NT2/D1 (cell line): ENCODE results near the gene ZNF189.

Source experiments
- SUZ12 ChIP-seq: IDR thresholded peaks from 2 replicates; pipeline ENCODE4 v1.6.1; 2011; ENCODE audit not compliant: insufficient read length, insufficient read depth; ENCODE audit errors: extremely low read depth
- YY1 ChIP-seq: IDR thresholded peaks from 2 replicates; pipeline ENCODE4 v1.6.1; 2011; ENCODE audit not compliant: insufficient read length, insufficient read depth
- ZNF274 ChIP-seq: IDR thresholded peaks from 2 replicates; pipeline ENCODE4 v1.6.1; 2011; ENCODE audit warnings: mild to moderate bottlenecking, low read depth, low read length

- TF ChIP-seq YY1 (no peak), ZNF274 (no peak), SUZ12 (no peak)
Observed at GRCh38 chr9:101353683-101354082, 45.0 kb upstream of the ZNF189 start.
